GM19023 (cell line): Measurements from ENCODE around the gene EDDM13.
"Not testable (repeated sequence)": the region's sequence is repeated elsewhere in the genome, so short reads cannot be mapped to it uniquely, and the experiment has no call there.

ENCODE experiments used
- ATAC-seq: cut with Tn5 transposase; IDR thresholded peaks from one replicate; pipeline ENCODE4 v1.9.1; 2021; ENCODE audit warnings: mild to moderate bottlenecking, moderate library complexity; ENCODE audit not compliant: unreplicated experiment

EDDM13 gene, protein sequence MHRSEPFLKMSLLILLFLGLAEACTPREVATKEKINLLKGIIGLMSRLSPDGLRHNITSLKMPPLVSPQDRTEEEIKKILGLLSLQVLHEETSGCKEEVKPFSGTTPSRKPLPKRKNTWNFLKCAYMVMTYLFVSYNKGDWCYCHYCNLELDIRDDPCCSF

DNA sequence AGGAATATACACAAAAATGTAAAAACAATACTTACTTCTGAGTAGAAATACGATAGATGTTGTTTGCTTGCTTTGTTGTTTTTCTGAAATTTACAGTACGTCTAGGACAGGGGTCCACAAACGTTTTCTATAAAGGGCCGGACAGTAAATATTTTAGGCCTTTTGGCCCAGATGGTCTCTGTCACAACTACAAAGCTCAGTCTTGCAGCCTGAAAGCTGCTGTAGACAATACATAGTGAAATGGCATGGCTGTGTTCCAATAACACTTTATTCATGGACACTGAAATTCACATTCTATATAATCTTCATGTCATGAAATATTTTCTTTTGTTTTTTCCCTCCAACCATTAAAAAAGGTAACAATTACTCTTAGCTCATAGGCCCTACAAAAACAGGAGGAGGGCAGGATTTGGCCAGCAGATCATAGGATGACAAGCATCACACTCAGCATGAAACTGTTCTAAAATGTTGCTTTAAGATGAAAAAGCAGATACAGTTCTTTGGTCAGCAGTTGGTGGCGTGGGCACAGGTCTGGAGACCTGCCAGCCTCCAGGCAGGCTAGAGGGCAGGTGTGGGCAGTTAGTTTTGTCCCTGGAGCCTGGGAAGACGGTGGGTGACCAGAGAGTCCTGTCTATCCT, at the start of gene EDDM13:
Gene EDDM13 (plus strand): TSS at position 588 of the 638 bp plus-strand sequence. CDS start 87 bp downstream, outside the sequence.
- no peak for ATAC-seq

DNA sequence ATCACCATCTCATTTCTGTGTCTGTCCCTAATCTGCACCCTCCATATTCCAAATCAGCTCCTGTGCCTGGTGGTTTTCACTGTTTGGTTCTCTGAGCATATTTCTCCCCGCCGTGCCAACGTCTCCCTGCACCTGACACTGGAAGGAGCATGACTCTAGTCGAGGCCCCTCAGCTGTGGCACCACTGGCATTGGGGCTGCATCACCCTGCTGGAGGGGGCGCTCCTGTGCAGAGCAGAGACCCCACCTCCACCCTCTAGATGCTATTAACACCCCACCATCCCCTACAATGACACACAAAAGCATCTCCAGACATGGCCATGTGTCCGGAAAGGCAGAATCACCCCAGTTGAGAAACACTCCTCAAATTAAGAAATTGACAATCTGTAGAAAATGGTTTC, 49.6 kb upstream of the EDDM13 start:
- ATAC-seq, result no peak

DNA sequence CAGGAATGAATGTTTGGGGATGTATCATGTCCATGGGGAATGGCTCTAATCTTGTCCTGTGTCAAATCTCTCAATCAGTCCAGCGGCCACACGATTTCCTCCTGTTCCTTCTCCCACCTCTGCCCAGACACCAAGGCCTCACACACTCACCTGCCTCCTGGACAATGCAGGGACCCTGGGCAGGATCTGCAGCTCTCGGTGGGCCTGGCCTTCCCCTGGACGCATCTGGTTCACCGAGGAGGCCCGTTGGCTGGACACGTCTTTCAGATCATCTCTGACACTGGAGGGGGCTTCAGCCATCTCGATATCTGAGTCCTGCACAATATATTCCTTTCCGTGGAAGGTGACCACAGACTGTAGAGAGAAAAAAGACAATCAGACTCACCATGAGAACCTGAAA, 49.1 kb upstream of the EDDM13 start:
- ATAC-seq, result no peak

DNA sequence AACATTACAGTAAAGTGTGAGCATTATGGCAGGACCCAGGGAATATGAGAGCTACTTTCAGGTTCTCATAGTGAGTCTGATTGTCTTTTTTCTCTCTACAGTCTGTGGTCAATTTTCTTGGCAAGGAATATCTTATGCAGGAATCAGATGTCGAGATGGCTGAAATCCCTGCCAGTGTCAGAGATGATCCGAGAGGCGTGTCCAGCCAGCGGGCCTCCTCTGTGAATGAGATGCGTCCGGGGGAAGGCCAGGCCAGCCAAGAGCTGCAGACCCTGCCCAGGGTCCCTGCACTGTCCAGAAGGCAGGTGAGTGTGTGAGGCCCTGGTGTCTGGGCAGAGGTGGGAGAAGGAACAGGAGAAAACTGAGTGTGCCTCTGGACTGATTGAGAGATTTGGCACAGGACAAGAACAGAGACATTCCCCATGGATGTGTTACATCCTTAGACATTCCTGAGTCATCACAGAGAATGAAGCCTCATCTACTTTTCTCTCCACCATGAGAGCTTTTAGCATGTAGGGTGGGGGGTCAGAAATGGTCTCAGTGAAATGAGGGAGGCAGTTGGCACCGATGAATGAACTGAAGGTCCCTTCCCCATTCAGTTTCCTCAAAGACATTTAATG, 27.3 kb upstream of the EDDM13 start:
- no peak for ATAC-seq

DNA sequence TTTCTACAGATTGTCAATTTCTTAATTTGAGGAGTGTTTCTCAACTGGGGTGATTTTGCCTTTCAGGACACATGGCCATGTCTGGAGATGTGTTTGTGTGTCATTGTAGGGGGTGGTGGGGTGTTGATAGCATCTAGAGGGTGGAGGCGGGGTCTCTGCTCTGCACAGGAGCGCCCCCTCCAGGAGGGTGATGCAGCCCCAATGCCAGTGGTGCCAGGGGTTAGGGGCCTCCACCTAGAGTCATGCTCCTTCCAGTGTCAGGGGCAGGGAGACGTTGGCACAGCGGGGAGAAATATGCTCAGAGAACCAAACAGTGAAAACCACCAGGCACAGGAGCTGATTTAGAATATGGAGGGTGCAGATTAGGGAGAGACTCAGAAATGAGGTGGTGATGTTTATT, 26.8 kb upstream of the EDDM13 start:
- not testable (repeated sequence) for ATAC-seq

DNA sequence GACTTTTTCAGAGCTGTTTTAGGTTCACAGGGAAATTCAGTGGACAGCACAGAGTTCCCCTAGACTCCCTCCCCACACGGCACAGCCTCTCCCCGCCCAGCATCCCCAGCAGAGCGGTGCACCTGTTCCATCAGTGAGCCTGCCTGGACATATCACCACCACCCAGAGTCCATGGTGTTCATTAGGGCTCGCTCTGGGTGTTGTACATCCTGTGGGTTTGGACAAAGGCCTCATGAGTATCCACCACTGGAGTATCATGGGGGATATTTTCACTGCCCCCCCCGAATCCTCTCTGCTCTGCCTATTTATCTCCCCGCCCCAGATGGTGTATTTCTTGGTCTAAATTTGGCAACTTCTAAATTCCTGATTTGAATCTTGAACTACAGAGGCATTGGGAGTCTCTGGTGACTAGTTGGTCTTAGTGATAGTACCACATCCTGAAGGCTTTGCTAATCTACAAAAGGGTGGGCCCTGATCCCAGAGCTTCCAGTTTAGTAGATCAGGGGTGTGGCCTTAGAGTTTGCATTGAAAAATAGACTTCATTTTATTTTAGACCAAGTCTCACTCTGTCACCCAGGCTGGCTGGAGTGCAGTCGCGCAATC, 23.7 kb upstream of the EDDM13 start:
- ATAC-seq, result not testable (repeated sequence)

DNA sequence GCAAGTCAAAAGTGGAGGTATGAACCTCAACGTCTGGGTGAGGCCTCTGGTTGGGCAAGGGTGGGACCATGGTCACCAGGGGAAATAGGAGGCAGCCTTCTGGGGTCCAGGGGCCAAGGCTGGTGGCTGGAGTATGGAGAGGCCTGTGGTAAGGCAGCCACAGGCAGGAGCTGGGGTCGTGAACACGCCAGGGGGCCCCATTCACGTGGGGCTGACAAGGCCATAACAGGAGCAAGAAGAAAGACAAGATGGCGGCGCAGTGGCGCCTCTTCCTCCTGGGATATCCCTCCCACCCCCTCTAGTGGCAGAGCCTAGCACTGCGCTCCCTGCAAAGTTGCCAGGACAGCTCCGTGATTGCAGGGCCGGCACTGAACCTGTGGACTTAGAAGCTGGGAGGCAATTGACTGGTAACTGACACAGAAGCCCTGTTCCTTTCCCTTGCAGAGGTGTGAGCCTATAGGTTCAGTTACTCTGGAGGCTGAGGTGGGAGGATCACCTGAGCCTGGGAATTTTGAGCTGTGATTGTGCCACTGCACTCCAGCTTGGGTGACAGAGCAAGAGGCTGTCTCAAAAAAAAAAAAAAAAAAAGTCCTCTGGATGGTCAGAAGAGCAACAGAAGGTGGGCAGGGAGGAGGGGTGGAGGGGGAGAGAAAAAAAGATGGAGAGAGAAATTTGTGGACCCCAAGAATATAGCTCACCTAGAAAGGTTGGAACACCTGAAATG, 19.7 kb upstream of the EDDM13 start:
- no peak for ATAC-seq

DNA sequence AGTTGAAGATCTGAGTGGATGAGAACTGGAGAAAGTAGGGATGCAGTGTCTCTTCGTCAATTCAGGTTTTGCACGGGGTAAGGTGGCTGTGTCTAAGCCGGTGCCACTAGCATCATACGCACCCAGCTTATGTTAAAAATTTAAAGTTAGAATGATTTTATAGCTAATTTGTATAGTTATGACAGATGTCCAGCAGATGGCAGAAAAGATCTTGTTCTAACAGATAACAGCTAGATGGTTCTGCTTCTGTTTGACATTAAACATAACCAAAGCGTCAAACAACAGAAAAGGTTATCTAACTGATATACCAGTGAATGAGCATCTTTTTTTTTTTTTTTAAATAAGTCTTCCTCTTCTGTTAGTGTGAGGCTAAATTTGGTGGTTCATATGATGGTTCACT, 18.8 kb upstream of the EDDM13 start:
- ATAC-seq, result no peak

DNA sequence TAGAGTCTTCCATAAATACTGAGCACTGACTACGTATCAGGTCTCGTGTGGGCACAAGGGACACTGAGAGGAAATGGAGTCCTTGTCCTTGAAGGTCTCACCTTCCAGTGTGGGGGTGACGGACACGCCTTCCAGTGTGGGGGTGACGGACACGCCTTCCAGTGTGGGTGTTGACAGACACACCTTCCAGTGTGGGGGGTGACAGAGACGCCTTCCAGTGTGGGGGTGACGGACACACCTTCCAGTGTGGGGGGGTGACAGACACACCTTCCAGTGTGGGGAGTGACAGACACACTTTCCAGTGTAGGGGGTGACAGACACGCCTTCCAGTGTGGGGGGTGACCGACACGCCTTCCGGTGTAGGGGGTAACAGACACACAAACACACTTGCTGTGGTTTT, 14.3 kb upstream of the EDDM13 start:
- no peak for ATAC-seq

DNA sequence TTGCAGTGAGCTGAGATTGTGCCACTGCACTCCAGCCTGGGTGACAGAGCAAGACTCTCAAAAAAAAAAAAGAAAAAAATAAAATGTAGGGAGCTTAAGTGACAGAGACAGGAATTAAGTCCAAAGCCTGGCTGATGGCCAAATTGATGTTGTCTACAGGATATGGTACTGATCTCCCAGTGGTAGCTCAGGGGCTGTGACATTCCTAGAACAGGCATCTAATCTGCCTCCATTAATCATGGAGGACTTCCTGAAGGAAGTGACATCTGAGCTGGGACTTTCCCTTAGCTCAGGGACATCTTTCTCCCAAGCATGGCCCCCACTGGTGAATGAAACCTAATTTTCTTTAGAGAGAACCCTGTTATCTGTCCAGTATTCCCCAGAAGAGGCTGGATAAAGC, 11.4 kb upstream of the EDDM13 start:
- ATAC-seq, result no peak

DNA sequence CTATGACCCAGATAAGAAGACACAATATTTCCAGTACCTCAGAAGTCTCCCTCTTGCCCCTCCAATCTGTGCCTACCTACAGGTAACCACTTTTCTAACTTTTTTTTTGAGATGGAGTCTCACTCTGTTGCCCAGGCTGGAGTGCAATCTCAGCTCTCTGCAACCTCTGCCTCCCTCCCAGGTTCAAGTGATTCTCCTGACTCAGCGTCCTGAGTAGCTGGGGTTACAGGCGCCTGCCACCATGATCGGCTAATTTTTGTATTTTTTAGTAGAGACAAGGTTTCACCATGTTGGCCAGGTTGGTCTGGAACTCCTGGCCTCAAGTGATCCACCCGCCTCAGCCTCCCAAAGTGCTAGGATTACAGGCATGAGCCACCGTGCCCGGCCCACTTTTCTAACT, 10.6 kb upstream of the EDDM13 start:
- not testable (repeated sequence) for ATAC-seq

DNA sequence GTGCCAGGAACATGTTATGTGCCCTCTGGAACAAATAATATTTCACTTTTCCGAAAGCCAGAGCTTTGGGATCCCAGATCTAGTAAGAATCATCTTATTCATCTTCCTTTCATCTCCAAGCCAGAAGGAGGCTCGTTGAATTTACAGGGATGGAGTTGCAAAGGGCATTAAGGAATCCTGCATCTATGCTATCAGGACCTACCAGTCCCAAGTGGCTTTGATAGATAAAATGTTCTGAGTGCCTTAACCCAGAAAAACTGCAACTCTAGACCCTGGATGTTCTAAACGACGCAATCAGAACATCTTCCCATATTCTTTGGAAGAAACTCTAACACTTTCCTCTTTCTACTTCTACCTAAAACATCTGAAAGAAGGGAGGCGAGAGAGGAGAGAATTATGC, 9.2 kb upstream of the EDDM13 start:
- no peak for ATAC-seq

DNA sequence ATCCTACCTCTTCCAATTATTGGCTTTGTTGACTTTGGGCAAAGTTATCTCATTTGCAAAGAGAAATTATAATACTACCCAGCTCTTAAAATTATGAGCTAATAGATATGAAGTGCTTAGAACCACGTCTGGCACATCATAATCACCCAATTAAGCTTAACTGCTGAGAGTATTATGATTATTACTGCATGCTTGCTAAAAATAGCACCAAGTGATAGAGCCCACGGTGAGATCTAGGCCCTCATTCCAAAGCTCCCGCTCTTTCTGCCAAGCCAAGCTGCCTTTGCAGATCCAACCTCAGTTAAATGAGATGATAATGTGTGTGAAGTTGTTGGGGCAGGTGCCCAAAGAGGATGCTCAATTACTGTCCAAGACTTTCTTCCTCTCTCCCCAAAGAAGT, 6.5 kb upstream of the EDDM13 start:
- no peak for ATAC-seq

DNA sequence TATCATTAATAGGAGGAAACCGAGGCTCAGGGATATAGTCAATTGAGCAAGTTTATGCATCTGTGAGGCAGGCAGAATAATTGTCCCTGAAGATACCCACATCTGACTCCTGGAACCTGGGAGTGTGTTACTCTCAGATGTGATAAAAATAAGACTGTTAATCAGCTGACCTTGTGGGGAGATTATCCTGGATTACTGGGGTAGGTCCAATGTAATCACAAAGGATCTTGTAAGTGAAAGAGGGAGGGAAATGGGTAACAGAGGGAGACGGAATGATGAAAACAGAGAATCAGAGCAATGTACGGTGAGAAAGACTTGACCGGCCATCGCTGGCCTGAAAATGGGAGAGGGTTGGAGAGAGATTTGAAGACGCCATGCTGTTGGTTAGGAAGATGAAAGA, 3.2 kb upstream of the EDDM13 start:
- no peak for ATAC-seq

DNA sequence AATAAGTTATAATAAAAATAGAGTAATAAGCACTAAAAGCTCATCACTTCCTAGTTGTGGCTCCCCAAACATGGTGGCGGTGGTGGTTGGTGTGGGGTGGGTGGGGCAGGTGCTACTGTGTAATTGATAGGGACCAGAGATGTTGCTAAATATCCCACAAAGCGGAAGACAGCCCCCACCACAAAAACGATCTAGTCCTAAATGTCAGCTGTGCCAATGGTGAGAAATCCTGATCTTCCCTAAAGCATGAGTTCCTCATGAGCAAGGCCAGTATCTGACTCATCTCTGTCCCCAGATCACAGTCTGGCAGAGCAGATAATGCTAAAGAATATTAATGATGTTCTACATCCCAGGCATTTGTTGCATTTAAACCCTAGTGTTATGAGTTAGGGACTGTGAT, 1.9 kb upstream of the EDDM13 start:
- no peak for ATAC-seq

DNA sequence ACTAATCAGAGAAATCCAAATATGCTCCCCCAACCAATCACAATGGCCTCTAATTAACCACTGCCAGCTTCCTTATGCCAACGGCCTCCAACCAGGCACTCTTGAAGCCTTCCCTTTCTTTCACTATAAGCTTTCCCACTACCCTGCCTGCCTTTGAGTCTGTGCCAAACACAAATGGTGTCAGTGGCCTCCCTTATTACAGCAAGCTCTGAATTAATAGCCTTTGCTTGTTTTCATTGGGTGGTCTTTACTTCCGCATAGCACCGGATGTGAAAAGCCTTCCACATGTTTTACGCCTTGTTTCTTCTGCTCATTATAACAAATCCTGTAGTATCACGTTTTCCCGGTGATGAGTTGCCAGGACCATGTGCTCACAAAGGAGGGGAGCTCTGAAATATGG, 1.4 kb upstream of the EDDM13 start:
- ATAC-seq, result no peak

DNA sequence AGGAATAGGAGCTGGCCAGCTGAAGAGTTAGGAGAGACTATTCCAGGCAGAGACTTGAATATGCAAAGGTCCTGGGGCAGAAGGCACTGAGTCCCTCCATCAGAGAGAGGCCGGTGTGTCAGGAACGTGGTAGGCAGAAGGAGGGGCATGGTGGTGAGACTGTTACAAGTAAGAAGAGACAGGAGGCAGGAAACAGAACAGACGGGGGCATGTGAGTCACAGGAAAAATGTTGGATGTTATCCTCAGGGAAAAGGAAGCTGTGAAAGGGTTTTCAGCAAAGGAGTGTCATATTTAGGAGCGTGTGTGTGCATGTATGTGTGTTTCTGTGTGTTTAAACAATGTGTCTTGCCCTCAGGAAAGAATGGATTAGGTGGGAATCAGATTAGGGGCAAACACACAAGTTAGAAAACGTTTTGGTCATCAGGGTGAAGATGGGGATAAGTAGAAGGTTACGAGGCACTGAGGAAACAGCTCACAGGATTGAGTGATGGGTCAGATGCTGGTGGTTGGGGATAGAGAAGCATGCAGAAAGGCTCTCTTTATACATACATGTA, 1.1 kb downstream of the EDDM13 start:
- ATAC-seq, result no peak

DNA sequence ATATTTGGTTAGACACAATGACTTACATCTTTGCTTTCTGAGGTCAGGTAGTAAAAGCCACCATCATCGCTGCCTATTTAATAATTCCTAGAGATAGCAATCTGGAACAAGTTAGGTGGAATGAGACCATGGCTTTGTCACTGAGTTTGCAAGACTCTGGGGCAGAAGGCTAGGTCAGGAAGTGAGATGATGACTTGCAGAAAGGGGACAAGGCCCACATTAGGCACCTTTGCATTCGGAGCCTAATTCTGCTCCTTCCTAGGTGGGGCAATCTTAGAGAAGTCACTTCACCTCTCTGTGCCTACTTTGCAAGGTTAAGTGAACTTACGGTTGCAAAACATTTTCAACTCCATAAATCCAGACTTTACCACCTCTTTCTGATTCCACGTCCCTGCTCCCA, 10.3 kb downstream of the EDDM13 start:
- no peak for ATAC-seq

DNA sequence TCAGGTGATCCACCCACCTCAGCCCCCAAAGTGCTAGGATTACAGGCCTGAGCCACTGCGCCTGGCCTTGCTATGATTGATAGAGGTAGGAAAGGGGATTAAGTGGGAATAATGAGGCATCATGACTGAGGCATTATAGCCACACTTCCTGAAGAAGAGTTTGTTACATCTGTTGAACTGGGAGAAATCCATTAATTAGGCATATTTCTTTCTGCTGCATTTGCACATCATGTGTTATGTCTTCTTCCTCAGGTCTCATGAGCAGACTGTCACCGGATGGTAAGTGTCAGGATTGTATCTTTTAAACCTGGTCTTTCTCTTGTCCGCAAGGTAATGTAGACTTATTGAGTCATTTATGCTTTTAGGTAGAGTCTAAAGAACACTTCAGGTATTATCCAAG, 12.2 kb downstream of the EDDM13 start:
- no peak for ATAC-seq

DNA sequence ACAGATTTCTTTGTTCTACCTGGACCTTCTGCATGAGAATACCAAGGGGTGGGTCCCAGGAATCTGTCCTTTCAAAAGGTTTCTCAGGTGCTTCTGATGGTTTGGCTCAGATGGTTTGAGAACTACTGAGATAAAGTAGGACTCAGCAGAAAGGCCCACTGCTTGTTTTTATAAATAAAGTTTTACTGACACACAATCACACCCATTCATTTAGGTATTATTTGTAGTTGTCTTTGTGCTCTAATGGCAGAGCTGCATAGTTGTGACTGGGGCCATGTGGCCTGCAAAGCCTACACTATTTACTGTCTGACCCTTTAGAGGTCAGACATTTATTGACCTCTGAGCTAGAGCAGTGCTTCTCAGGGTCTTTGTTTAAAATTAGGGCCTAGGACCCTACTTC, 17.6 kb downstream of the EDDM13 start:
- ATAC-seq, result no peak

DNA sequence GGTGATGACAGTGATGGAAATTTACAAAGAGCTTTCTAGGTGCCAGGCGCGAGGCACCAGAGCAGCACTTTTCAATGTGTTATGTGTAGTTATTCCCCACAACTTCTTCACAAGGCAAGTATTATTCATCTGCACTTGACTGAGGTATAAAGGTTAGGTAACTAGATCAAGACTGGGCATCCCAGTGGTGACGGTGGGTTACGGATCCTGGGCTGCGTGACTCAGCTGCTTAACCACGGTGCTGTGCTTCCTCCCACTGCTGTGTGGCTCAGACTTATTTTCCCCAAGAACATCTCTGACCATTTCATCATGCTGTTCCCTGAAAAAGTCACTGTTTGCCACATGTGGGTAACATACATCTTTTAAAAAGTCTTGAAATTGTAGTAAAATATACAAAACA, 19.3 kb downstream of the EDDM13 start:
- ATAC-seq, result no peak
